Hematopoietic multipotent progenitor cell treated with erythropoietin and hydrocortisone succinate and interleukin-3 and kit ligand, for 17 days (in vitro differentiated cells): ENCODE data around the gene SOBP.

ENCODE experiments used
- DNase-seq: peaks from one replicate; pipeline ENCODE4 v3.0.0-alpha.2; 2015; ENCODE audit warnings: low spot score

SOBP gene

GRCh38 chr6:107554326-107554725 lies 64.4 kb downstream of the SOBP start:
- DNase-seq = no peak

GRCh38 chr6:107554918-107555317 lies 65.0 kb downstream of the SOBP start:
- no peak for DNase-seq

- no peak for DNase-seq
These were observed 65.5 kb downstream of the SOBP start for GRCh38 chr6:107555449-107555848.

- DNase-seq = no peak
These were observed 66.2 kb downstream of the SOBP start for GRCh38 chr6:107556082-107556481.

- DNase-seq = no peak
These were observed 67.8 kb downstream of the SOBP start for GRCh38 chr6:107557698-107558097.

GRCh38 chr6:107560657-107561056 lies 70.7 kb downstream of the SOBP start:
- DNase-seq = no peak

GRCh38 chr6:107561306-107561705 lies 71.4 kb downstream of the SOBP start:
- DNase-seq = no peak

- no peak for DNase-seq
These were observed 74.0 kb downstream of the SOBP start for GRCh38 chr6:107563694-107564588.

- no peak for DNase-seq
These were observed 74.7 kb downstream of the SOBP start for GRCh38 chr6:107564589-107564951.

- DNase-seq = no peak
These were observed 75.3 kb downstream of the SOBP start for GRCh38 chr6:107565165-107565723.

- DNase-seq = no peak
These were observed 77.7 kb downstream of the SOBP start for GRCh38 chr6:107567643-107568042.

- DNase-seq = no peak
These were observed 79.6 kb downstream of the SOBP start for GRCh38 chr6:107569473-107569872.

- no peak for DNase-seq
These were observed 81.4 kb downstream of the SOBP start for GRCh38 chr6:107571354-107571753.

- no peak for DNase-seq
These were observed 83.0 kb downstream of the SOBP start for GRCh38 chr6:107572886-107573285.

- no peak for DNase-seq
These were observed 84.9 kb downstream of the SOBP start for GRCh38 chr6:107574856-107575255.

- DNase-seq = no peak
These were observed 86.9 kb downstream of the SOBP start for GRCh38 chr6:107576852-107577251.

- DNase-seq = no peak
These were observed 88.9 kb downstream of the SOBP start for GRCh38 chr6:107578642-107579341.

- DNase-seq = no peak
These were observed 89.6 kb downstream of the SOBP start for GRCh38 chr6:107579456-107580056.

- no peak for DNase-seq
These were observed 92.2 kb downstream of the SOBP start for GRCh38 chr6:107582086-107582485.

GRCh38 chr6:107584726-107585125 lies 94.8 kb downstream of the SOBP start:
- DNase-seq = no peak

- no peak for DNase-seq
These were observed 96.0 kb downstream of the SOBP start for GRCh38 chr6:107585815-107586435.

GRCh38 chr6:107587451-107587850 lies 97.5 kb downstream of the SOBP start:
- no peak for DNase-seq
